ENCODE results near the gene HTR3E.
"Not testable (repeated sequence)": the region's sequence is repeated elsewhere in the genome, so short reads cannot be mapped to it uniquely, and the experiment has no call there.

The HTR3E gene

GRCh38 chr3:184117636-184118035, 20.8 kb downstream of the HTR3E start:
- no peak for DNase-seq

- not testable (repeated sequence) for DNase-seq
Observed at GRCh38 chr3:184121031-184121430, 24.2 kb downstream of the HTR3E start.

- DNase-seq, result no peak
Observed at GRCh38 chr3:184126006-184126405, 29.1 kb downstream of the HTR3E start.

GRCh38 chr3:184129012-184129411, 32.1 kb downstream of the HTR3E start:
- DNase-seq, result no peak

GRCh38 chr3:184132945-184133344, 36.1 kb downstream of the HTR3E start:
- DNase-seq, result no peak

- no peak for DNase-seq
Observed at GRCh38 chr3:184133840-184134745, 37.2 kb downstream of the HTR3E start.

- no peak for DNase-seq
Observed at GRCh38 chr3:184134746-184135148, 37.9 kb downstream of the HTR3E start.

GRCh38 chr3:184135149-184135910, 38.5 kb downstream of the HTR3E start, which contains the start of gene EIF2B5:
EIF2B5 (plus strand) TSS chr3:184135358; CDS start chr3:184135386, 28 bp downstream.
- peak; percentile 75 for DNase-seq

- DNase-seq, result no peak
Observed at GRCh38 chr3:184135911-184136260, 39.0 kb downstream of the HTR3E start.

GRCh38 chr3:184140436-184140835, 43.6 kb downstream of the HTR3E start:
- no peak for DNase-seq

GRCh38 chr3:184142199-184142598, 45.3 kb downstream of the HTR3E start:
- DNase-seq, result no peak

- no peak for DNase-seq
Observed at GRCh38 chr3:184143327-184143726, 46.5 kb downstream of the HTR3E start.

GRCh38 chr3:184144505-184144904, 47.6 kb downstream of the HTR3E start:
- no peak for DNase-seq

GRCh38 chr3:184145111-184145524, 48.3 kb downstream of the HTR3E start:
- DNase-seq, result no peak

- DNase-seq, result no peak
Observed at GRCh38 chr3:184145751-184146270, 48.9 kb downstream of the HTR3E start.

GRCh38 chr3:184148076-184148475, 51.2 kb downstream of the HTR3E start:
- DNase-seq, result no peak

GRCh38 chr3:184149123-184149522, 52.3 kb downstream of the HTR3E start:
- no peak for DNase-seq

- DNase-seq, result not testable (repeated sequence)
Observed at GRCh38 chr3:184149770-184150169, 52.9 kb downstream of the HTR3E start.

GRCh38 chr3:184154885-184155643, 58.2 kb downstream of the HTR3E start, which contains the start of gene DVL3:
DVL3 (plus strand) TSS chr3:184155377; CDS start chr3:184155636, 259 bp downstream.
- peak; percentile 12 for DNase-seq

GRCh38 chr3:184155644-184156521, 59.0 kb downstream of the HTR3E start:
- no peak for DNase-seq

GRCh38 chr3:184156522-184156955, 59.7 kb downstream of the HTR3E start:
- no peak for DNase-seq

Measured in NCI-H748 treated with DMSO at 0.1 percent for 48 hours (cell line).